SJCRH30 (cell line): ENCODE measurements around the gene KIAA1755. TPM values are rescaled to one million over a fixed set of nuclear protein-coding genes. Genes with fewer than 3 reads are reported as not detected.
"Not testable (repeated sequence)": the region's sequence is repeated elsewhere in the genome, so short reads cannot be mapped to it uniquely, and the experiment has no call there.

Experiments used
- DNase-seq, 2 experiments: peaks; one replicate each; pipeline ENCODE4 v3.0.0-alpha.2; 2015 to 2020
- H3K27ac ChIP-seq: fragments of 250-450 bp; sonication (Bioruptor Pico); 2 replicates; pipeline ENCODE4 v1.5.1; 2020; ENCODE audit warnings: mild to moderate bottlenecking, moderate library complexity
- H3K27me3 ChIP-seq: fragments of 250-450 bp; sonication (Bioruptor Pico); 2 replicates; pipeline ENCODE4 v1.5.1; 2020; ENCODE audit warnings: mild to moderate bottlenecking, moderate library complexity
- H3K36me3 ChIP-seq: fragments of 250-450 bp; sonication (Bioruptor Pico); 2 replicates; pipeline ENCODE4 v1.5.1; 2020; ENCODE audit warnings: mild to moderate bottlenecking, moderate library complexity
- H3K4me1 ChIP-seq: fragments of 250-450 bp; sonication (Bioruptor Pico); 2 replicates; pipeline ENCODE4 v1.5.1; 2020; ENCODE audit warnings: mild to moderate bottlenecking, moderate library complexity
- H3K4me3 ChIP-seq: fragments of 250-450 bp; sonication (Bioruptor Pico); 2 replicates; pipeline ENCODE4 v1.5.1; 2020; ENCODE audit warnings: mild to moderate bottlenecking, moderate library complexity
- H3K9me3 ChIP-seq: fragments of 250-450 bp; sonication (Bioruptor Pico); replicated peaks from 2 replicates; pipeline ENCODE4 v1.5.1; 2020; ENCODE audit warnings: mild to moderate bottlenecking, moderate library complexity
- total RNA-seq: library from RNA; depleted of rRNA; stranded (reverse); fragments of >200 nt; shearing (Covaris generic); gene quantifications from 2 replicates; pipeline ENCODE4 v1.2.3, GENCODE V29; 2014

KIAA1755 gene
- total RNA-seq, 1 experiment from 2014 or later, result 1.4 TPM

DNA sequence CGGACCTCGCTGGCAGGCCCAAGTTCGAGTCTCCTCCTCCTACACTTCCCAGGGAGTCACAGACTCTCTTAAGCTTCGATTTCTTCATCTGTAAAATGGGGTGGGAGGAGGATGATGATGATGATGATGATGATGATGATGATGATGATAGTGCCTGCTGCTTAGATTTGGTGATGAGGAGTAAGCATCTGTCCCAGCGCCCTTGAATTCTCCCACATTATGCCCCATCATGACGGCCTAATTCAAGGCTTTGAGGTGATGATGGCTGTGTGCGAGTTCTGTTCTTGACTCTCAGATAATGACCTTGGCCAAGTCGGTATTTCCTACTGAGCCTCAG, 487 bp upstream of the KIAA1755 start:
- no peak for DNase-seq
- peak overlapping the region; percentile 31 for H3K4me3 ChIP-seq
- H3K9me3 ChIP-seq, result no peaks in the 10 kb centered on the region; the same call in 1 of the 2 replicates
- H3K27me3 ChIP-seq, result no peaks in the 10 kb centered on the region
- H3K36me3 ChIP-seq, result no peaks in the 10 kb centered on the region
- H3K27ac ChIP-seq, result no peak overlapping the region
- peaks cover 6% of the 10 kb centered on the region for H3K4me1 ChIP-seq

DNA sequence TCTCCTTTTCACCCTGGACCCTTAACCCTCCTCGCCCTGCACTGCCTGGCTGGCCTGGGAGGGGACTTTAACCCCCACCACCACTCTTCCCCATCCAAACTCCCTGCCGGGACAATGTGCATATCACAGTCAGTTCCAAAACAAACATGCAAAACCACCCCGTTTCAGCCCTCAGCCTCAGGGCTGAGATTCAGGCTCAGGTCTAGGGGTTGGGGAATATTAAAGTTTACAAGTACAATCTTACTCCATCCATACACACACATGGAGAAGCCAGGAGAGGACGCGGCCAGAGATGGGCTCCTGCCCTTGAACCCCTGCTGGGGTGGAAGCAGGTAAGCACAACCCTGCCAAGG, 534 bp downstream of the KIAA1755 start:
- no peaks in the 10 kb centered on the region; the same call in 1 of the 2 replicates for H3K9me3 ChIP-seq
- peak in 1 of 2 experiments; percentile 38 for DNase-seq
- H3K36me3 ChIP-seq, result no peaks in the 10 kb centered on the region
- H3K27me3 ChIP-seq, result no peaks in the 10 kb centered on the region
- peaks cover 6% of the 10 kb centered on the region for H3K4me1 ChIP-seq
- peak overlapping the region; percentile 24; the same call in 1 of the 2 replicates for H3K27ac ChIP-seq
- H3K4me3 ChIP-seq, result peak overlapping the region; percentile 53

- no peak for DNase-seq
- no peak overlapping the region for H3K27ac ChIP-seq
- H3K27me3 ChIP-seq, result no peaks in the 10 kb centered on the region
- H3K4me1 ChIP-seq, result peaks cover 6% of the 10 kb centered on the region
- no peak overlapping the region for H3K4me3 ChIP-seq
- no peaks in the 10 kb centered on the region for H3K9me3 ChIP-seq
- no peaks in the 10 kb centered on the region for H3K36me3 ChIP-seq
These were observed 1.9 kb downstream of the KIAA1755 start for GRCh38 chr20:38258545-38259215.

DNA sequence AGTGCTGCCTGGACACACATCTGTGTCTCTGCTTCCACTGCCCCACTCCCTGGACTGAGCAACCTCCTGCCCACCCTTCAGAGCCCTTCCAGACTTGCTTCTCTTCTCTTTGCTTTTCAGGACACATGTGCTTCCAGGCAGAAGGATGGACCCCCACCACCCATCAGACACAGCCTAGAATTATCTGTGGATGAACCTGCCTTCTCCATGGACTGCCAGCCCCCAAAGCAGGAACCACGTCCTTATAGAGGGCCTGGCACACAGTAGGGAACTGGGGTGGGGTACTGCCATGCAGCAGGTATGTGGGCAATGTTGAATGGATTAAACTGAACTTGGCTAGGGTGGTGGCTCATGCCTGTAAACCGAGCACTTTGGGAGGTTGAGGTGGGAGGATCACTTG, 3.6 kb downstream of the KIAA1755 start:
- H3K4me3 ChIP-seq, result no peak overlapping the region
- no peaks in the 10 kb centered on the region for H3K36me3 ChIP-seq
- peaks cover 6% of the 10 kb centered on the region for H3K4me1 ChIP-seq
- no peak overlapping the region for H3K27ac ChIP-seq
- DNase-seq, result no peak
- H3K27me3 ChIP-seq, result no peaks in the 10 kb centered on the region
- no peaks in the 10 kb centered on the region for H3K9me3 ChIP-seq

DNA sequence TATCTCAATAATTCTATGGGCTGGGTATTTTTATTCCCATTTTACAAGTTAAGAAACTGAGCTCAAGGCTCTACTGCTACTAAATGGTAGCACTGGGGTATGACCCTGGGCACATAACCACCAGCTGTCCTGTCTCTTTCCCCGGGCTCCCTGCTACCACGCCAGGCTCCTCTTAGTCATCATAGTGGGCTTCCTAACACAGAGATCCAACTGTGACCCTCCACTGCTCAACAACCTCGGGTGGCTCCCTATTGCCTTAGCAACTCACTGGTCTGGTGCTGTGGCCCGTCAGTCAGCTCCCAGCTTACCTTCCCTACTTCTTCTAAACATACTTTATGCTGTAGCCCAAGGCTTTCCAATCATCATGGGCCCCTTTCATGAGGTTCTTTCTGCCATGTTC, 4.5 kb downstream of the KIAA1755 start:
- no peaks in the 10 kb centered on the region for H3K9me3 ChIP-seq
- no peaks in the 10 kb centered on the region for H3K36me3 ChIP-seq
- no peak for DNase-seq
- no peak overlapping the region for H3K27ac ChIP-seq
- H3K27me3 ChIP-seq, result no peaks in the 10 kb centered on the region
- H3K4me1 ChIP-seq, result peaks cover 6% of the 10 kb centered on the region
- H3K4me3 ChIP-seq, result no peak overlapping the region

- no peaks in the 10 kb centered on the region for H3K27me3 ChIP-seq
- no peaks in the 10 kb centered on the region for H3K36me3 ChIP-seq
- H3K4me1 ChIP-seq, result peaks cover 6% of the 10 kb centered on the region
- DNase-seq, result no peak
- no peaks in the 10 kb centered on the region for H3K9me3 ChIP-seq
- no peak overlapping the region for H3K27ac ChIP-seq
- no peak overlapping the region for H3K4me3 ChIP-seq
These were observed 5.1 kb downstream of the KIAA1755 start for GRCh38 chr20:38255393-38255792.

DNA sequence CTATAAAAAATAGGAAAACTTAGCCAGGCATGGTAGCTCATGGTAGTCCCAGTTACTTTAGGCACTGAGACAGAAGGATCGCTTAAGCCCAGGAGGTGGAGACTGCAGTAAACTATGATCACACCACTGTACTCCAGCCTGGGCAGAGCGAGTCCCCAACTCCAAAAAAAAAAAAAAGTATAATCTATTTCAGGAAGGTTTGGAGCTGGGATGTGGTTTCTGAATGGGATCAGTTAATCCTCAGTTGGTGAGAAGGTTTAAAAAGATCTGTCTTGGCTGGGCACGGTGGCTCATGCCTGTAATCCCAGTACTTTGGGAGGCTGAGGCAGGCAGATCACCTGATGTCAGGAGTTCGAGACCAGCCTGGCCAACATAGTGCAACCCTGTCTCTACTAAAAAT, 5.9 kb downstream of the KIAA1755 start:
- H3K27me3 ChIP-seq, H3K9me3 ChIP-seq, H3K27ac ChIP-seq, H3K4me3 ChIP-seq, DNase-seq, H3K36me3 ChIP-seq, H3K4me1 ChIP-seq: not testable (repeated sequence)

GRCh38 chr20:38253571-38253970, 7.0 kb downstream of the KIAA1755 start:
- Histone ChIP-seq H3K36me3 (no peaks in the 10 kb centered on the region), H3K27ac (no peak overlapping the region), H3K9me3 (no peaks in the 10 kb centered on the region), H3K4me1 (no peaks in the 10 kb centered on the region), H3K4me3 (no peak overlapping the region), H3K27me3 (no peaks in the 10 kb centered on the region)
- DNase-seq, result no peak

DNA sequence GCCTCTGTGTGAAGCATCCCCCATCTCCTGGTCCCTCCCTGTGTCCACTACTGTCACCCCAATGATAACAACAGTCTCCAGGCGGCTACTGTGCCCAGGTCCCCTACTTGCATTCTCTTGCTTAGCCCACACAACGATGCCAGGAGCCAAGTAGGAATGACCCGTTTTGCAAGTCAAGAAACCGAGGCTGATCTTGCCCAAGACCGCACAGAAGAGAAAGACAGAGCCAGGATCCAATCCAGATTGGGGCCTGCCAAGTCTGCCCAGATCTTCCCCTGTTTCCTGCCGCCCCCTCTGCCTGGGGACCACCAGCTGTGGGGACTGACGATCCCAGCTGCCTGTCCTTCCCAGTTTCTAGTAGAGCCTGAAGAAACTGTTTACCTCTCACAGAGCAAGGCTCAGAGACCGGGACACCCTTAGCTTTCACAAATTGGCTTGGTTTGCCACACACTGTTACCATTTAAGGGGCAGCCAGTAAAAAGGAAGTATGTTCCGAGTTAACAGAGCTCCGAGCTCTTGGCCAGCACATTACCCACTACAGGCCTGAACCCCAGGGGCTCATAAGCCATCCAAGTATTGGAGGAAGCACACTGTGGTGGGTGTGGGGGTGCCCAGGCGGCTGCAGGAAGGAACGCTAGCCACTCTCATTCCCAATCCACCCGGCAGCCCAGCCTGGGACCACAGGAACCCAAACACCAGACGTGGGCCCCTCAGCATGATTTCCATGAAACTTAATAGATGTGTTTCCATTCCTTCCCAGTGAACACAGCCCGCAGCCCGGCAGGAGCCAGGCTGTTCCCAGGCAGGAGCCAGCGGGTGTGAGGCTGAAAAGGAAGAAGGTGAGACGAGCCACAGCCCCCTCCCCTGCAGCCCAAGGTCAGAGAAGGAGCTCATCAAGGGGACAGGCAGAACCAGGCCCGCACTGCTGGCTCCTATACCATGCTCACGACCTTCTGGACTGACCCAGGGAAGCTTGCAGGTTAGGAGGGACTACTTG, 7.9 kb downstream of the KIAA1755 start:
- Histone ChIP-seq H3K9me3 (no peaks in the 10 kb centered on the region), H3K27ac (no peak overlapping the region), H3K36me3 (no peaks in the 10 kb centered on the region), H3K4me1 (no peaks in the 10 kb centered on the region), H3K4me3 (no peak overlapping the region), H3K27me3 (no peaks in the 10 kb centered on the region)
- no peak for DNase-seq

DNA sequence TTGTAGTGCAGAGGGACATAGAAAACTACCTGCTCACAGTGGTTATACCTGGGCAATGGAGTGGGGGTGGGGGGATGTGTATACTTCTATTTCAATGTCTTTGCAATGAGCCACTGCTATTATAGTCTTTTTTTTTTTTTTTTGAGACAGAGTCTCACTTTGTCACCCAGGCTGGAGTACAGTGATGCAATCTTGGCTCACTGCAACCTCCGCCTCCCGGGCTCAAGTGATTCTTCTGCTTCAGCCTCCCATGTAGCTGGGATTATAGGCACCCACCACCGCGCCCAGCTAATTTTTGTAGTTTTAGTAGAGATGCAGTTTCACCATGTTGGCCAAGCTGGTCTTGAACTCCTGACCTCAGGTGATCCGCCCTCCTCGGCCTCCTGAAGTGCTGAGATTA, 9.1 kb downstream of the KIAA1755 start:
- H3K4me1 ChIP-seq, H3K27ac ChIP-seq, H3K4me3 ChIP-seq, DNase-seq, H3K36me3 ChIP-seq, H3K9me3 ChIP-seq, H3K27me3 ChIP-seq: not testable (repeated sequence)

DNA sequence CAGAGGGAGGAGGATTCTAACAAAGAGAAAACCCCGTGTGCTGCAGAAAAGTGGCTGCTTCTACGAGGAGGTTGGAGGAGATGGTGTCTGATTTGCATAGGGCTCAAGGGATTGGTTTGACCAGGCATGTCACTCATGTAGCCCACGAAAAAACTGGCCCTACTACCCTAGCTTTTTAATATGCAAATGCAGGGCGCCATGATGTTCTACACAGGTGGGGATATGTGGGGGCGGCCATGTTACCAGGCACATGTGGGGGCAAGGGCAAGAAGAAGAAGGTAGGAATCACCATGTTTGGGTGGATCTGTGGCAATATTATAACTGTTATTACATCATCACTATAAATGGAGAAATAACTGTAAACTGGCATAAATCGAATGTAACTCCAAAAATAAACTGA, 9.9 kb downstream of the KIAA1755 start:
- Histone ChIP-seq H3K27ac (no peak overlapping the region), H3K36me3 (no peaks in the 10 kb centered on the region), H3K9me3 (no peaks in the 10 kb centered on the region), H3K4me3 (no peak overlapping the region), H3K4me1 (no peaks in the 10 kb centered on the region), H3K27me3 (no peaks in the 10 kb centered on the region)
- no peak for DNase-seq

GRCh38 chr20:38249536-38250310, 10.8 kb downstream of the KIAA1755 start:
- Histone ChIP-seq H3K27ac (no peak overlapping the region), H3K4me1 (no peaks in the 10 kb centered on the region), H3K4me3 (no peak overlapping the region), H3K36me3 (no peaks in the 10 kb centered on the region), H3K9me3 (no peaks in the 10 kb centered on the region), H3K27me3 (no peaks in the 10 kb centered on the region)
- no peak for DNase-seq

- Histone ChIP-seq H3K27me3 (no peaks in the 10 kb centered on the region), H3K36me3 (no peaks in the 10 kb centered on the region), H3K4me1 (no peaks in the 10 kb centered on the region), H3K27ac (no peak overlapping the region), H3K9me3 (peaks cover 2% of the 10 kb centered on the region), H3K4me3 (no peak overlapping the region)
- DNase-seq, result no peak
These were observed 12.4 kb downstream of the KIAA1755 start for GRCh38 chr20:38248133-38248532.

DNA sequence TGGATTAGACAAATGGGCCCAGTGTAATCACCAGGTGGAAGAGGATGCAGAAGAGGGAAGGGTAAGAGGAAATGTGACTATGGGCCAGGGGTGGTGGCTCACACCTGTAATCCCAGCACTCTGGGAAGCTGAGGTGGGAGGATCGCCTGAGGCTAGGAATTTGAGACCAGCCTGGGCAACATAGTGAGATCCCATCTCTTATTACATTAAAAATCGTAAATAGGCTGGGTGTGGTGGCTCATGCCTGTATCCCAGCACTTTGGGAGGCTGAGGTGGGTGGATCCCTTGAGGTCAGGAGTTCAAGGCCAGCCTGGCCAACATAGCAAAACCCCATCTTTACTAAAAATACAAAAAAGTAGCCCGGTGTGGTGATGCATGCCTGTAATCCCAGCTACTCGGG, 12.8 kb downstream of the KIAA1755 start:
- not testable (repeated sequence) for DNase-seq, H3K27ac ChIP-seq, H3K27me3 ChIP-seq, H3K36me3 ChIP-seq, H3K9me3 ChIP-seq, H3K4me1 ChIP-seq, H3K4me3 ChIP-seq

GRCh38 chr20:38247166-38247509, 13.4 kb downstream of the KIAA1755 start:
- no peak overlapping the region for H3K27ac ChIP-seq
- H3K9me3 ChIP-seq, result peaks cover 12% of the 10 kb centered on the region
- H3K27me3 ChIP-seq, result no peaks in the 10 kb centered on the region
- no peaks in the 10 kb centered on the region for H3K36me3 ChIP-seq
- no peak overlapping the region for H3K4me3 ChIP-seq
- H3K4me1 ChIP-seq, result no peaks in the 10 kb centered on the region
- no peak for DNase-seq
